HepG2 (cell line): Measurements from ENCODE around the gene CHD9. TPM values are rescaled to one million over a fixed set of nuclear protein-coding genes. Genes with fewer than 3 reads are reported as not detected.

Experiments used
- ARNT ChIP-seq: fragments of 450-650 bp; IDR thresholded peaks from 2 replicates; pipeline ENCODE4 v1.6.1; 2017
- ARNT2 ChIP-seq: sonication (generic); formaldehyde crosslinking; IDR thresholded peaks from 2 replicates; pipeline ENCODE4 v1.8.0; 2022; ENCODE audit warnings: mild to moderate bottlenecking, low read depth, missing genetic modification reagents, moderate library complexity
- CCAR2 ChIP-seq: fragments of 200-400 bp; formaldehyde crosslinking; optimal IDR thresholded peaks from 2 replicates; pipeline ENCODE3; 2018; ENCODE audit warnings: low read depth, mild to moderate bottlenecking, low read length, moderate library complexity
- FOXO1 ChIP-seq: sonication (generic); formaldehyde crosslinking; IDR thresholded peaks from 2 replicates; pipeline ENCODE4 v1.4.0; 2020; ENCODE audit warnings: missing genetic modification reagents
- MED8 ChIP-seq: sonication (generic); formaldehyde crosslinking; IDR thresholded peaks from 2 replicates; pipeline ENCODE4 v1.8.1; 2023; ENCODE audit warnings: mild to moderate bottlenecking, missing genetic modification reagents; ENCODE audit not compliant: insufficient replicate concordance
- MIER2 ChIP-seq: IDR thresholded peaks from 2 replicates; pipeline ENCODE4 v1.6.1; 2016; ENCODE audit warnings: missing biosample characterization, missing genetic modification reagents
- NAIF1 ChIP-seq: sonication (generic); formaldehyde crosslinking; IDR thresholded peaks from 2 replicates; pipeline ENCODE4 v1.5.0; 2020; ENCODE audit warnings: mild to moderate bottlenecking, missing genetic modification reagents, borderline replicate concordance
- RFXAP ChIP-seq: sonication (generic); formaldehyde crosslinking; IDR thresholded peaks from 2 replicates; pipeline ENCODE4 v1.4.0; 2020; ENCODE audit warnings: missing genetic modification reagents, borderline replicate concordance
- SIN3B ChIP-seq: fragments of 150-350 bp; IDR thresholded peaks from 2 replicates; pipeline ENCODE4 v1.6.1; 2014; ENCODE audit warnings: low read length
- SMYD3 ChIP-seq: sonication (generic); formaldehyde crosslinking; IDR thresholded peaks from 2 replicates; pipeline ENCODE4 v1.8.1; 2023; ENCODE audit warnings: mild to moderate bottlenecking, missing genetic modification reagents
- SOX6 ChIP-seq, 2 experiments: fragments of 450-650 bp in 1 of 2; sonication (generic) in 1 of 2; formaldehyde crosslinking in 1 of 2; IDR thresholded peaks; 2 replicates each; pipeline versions ENCODE4 v1.4.0 to v1.6.1; 2017 to 2020; ENCODE audit warnings: antibody characterized with exemption in 1 of 2, mild to moderate bottlenecking in 1 of 2, missing genetic modification reagents in 1 of 2
- SRY ChIP-seq: sonication (generic); formaldehyde crosslinking; IDR thresholded peaks from 2 replicates; pipeline ENCODE4 v1.8.0; 2022; ENCODE audit warnings: mild to moderate bottlenecking, missing genetic modification reagents
- ZMYM4 ChIP-seq: sonication (generic); formaldehyde crosslinking; IDR thresholded peaks from 2 replicates; pipeline ENCODE4 v1.8.1; 2023; ENCODE audit warnings: mild to moderate bottlenecking, missing genetic modification reagents
- ZNF264 ChIP-seq: sonication (generic); formaldehyde crosslinking; IDR thresholded peaks from 2 replicates; pipeline ENCODE4 v1.4.0; 2020; ENCODE audit warnings: missing genetic modification reagents
- ZNF343 ChIP-seq: sonication (generic); formaldehyde crosslinking; IDR thresholded peaks from 2 replicates; pipeline ENCODE4 v1.4.0; 2020; ENCODE audit warnings: mild to moderate bottlenecking, missing genetic modification reagents
- ZNF546 ChIP-seq: sonication (generic); formaldehyde crosslinking; conservative IDR thresholded peaks from 2 replicates; pipeline ENCODE4 v1.8.1; 2023; ENCODE audit warnings: mild to moderate bottlenecking, missing genetic modification reagents
- ZNF878 ChIP-seq: sonication (generic); formaldehyde crosslinking; IDR thresholded peaks from 2 replicates; pipeline ENCODE4 v1.8.1; 2023; ENCODE audit warnings: mild to moderate bottlenecking, missing genetic modification reagents, moderate library complexity
- ZNF883 ChIP-seq: sonication (generic); formaldehyde crosslinking; IDR thresholded peaks from 2 replicates; pipeline ENCODE4 v1.5.1; 2020; ENCODE audit warnings: mild to moderate bottlenecking, missing genetic modification reagents; ENCODE audit errors: not compliant biosample characterization
- ZSCAN29 ChIP-seq: sonication (generic); formaldehyde crosslinking; conservative IDR thresholded peaks from 2 replicates; pipeline ENCODE4 v1.4.0; 2020; ENCODE audit warnings: mild to moderate bottlenecking, missing genetic modification reagents
- polyA plus RNA-seq, 8 experiments: library from polyadenylated mRNA; depleted of rRNA in 3 of 8; stranded (reverse) in 7 of 8; unstranded in 1 of 8; fragments of >200 nt; fragmentation: Illumina TruSeq in 4 of 8; extraction: Trizol in 4 of 8; gene quantifications; 2 replicates each; pipeline versions ENCODE4 v1.2.1 to v1.2.3, GENCODE V29; 2011 to 2016; ENCODE audit warnings: low read depth in 4 of 8, missing spikeins in 1 of 8, mixed read lengths in 1 of 8; ENCODE audit not compliant: insufficient read depth in 1 of 8
- total RNA-seq, 5 experiments: library from RNA; depleted of rRNA; stranded (reverse); fragments of >200 nt; fragmentation: Illumina TruSeq; extraction: Trizol; gene quantifications; 2 replicates each; pipeline ENCODE4 v1.2.3, GENCODE V29; 2016; ENCODE audit warnings: low read depth in 1 of 5
- TF ChIP-seq, protein P1 (sequence below): sonication (generic); formaldehyde crosslinking; IDR thresholded peaks from 2 replicates; pipeline ENCODE4 v1.4.0; 2020; ENCODE audit warnings: missing genetic modification reagents
- TF ChIP-seq, protein P2 (sequence below): IDR thresholded peaks from 2 replicates; pipeline ENCODE4 v1.6.1; 2016; ENCODE audit warnings: low read depth
- TF ChIP-seq, protein P3 (sequence below): sonication (generic); formaldehyde crosslinking; IDR thresholded peaks from 2 replicates; pipeline ENCODE4 v1.8.1; 2023; ENCODE audit warnings: missing genetic modification reagents, inconsistent platforms, borderline replicate concordance

CHD9 gene
- total and polyA plus RNA-seq, 2 of the 13 experiments (the other 11 are each of a cell fraction or from before 2014, with no cell fraction given), result 23.4 to 27.7 TPM

DNA sequence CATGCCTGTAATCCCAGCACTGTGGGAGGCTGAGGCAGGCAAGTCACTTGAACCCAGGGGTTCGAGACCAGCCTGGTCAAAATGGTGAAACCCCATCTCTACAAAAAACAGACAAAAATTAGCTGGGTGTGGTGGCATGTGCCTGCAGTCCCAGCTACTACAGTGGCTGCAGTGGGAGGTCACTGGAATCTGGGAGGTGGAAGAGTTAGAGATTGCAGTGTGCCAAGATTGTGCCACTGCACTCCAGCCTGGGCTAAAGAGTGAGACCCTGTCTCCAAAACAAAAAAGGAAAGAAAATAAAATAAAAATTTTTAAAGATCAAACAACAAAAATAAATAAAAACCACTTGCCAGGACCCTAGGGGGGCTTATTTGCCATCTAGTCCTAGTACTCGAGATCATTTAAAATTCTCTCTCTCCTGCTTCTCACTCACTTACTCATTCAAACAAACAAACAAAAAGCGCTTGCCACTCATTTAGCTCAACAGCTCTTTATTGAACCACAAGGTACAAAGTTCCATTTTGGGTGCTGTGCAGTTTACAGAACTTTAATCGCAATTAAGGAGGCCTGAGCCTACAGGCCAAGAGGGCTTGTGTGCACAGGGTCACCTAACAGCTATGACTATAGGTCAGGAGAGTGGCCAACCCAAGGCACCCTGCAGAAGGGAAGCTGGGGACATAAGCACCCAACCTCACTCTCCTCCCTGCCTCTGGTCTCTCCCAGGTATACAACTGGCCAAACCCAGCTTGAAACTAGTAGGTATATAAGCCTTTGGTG is 6.5 kb upstream of the CHD9 start (continued):
- TF ChIP-seq, protein P1, sequence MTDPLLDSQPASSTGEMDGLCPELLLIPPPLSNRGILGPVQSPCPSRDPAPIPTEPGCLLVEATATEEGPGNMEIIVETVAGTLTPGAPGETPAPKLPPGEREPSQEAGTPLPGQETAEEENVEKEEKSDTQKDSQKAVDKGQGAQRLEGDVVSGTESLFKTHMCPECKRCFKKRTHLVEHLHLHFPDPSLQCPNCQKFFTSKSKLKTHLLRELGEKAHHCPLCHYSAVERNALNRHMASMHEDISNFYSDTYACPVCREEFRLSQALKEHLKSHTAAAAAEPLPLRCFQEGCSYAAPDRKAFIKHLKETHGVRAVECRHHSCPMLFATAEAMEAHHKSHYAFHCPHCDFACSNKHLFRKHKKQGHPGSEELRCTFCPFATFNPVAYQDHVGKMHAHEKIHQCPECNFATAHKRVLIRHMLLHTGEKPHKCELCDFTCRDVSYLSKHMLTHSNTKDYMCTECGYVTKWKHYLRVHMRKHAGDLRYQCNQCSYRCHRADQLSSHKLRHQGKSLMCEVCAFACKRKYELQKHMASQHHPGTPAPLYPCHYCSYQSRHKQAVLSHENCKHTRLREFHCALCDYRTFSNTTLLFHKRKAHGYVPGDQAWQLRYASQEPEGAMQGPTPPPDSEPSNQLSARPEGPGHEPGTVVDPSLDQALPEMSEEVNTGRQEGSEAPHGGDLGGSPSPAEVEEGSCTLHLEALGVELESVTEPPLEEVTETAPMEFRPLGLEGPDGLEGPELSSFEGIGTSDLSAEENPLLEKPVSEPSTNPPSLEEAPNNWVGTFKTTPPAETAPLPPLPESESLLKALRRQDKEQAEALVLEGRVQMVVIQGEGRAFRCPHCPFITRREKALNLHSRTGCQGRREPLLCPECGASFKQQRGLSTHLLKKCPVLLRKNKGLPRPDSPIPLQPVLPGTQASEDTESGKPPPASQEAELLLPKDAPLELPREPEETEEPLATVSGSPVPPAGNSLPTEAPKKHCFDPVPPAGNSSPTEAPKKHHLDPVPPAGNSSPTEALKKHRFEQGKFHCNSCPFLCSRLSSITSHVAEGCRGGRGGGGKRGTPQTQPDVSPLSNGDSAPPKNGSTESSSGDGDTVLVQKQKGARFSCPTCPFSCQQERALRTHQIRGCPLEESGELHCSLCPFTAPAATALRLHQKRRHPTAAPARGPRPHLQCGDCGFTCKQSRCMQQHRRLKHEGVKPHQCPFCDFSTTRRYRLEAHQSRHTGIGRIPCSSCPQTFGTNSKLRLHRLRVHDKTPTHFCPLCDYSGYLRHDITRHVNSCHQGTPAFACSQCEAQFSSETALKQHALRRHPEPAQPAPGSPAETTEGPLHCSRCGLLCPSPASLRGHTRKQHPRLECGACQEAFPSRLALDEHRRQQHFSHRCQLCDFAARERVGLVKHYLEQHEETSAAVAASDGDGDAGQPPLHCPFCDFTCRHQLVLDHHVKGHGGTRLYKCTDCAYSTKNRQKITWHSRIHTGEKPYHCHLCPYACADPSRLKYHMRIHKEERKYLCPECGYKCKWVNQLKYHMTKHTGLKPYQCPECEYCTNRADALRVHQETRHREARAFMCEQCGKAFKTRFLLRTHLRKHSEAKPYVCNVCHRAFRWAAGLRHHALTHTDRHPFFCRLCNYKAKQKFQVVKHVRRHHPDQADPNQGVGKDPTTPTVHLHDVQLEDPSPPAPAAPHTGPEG (CRISPR knock-in tag), result no peak
- TF ChIP-seq, protein P2, sequence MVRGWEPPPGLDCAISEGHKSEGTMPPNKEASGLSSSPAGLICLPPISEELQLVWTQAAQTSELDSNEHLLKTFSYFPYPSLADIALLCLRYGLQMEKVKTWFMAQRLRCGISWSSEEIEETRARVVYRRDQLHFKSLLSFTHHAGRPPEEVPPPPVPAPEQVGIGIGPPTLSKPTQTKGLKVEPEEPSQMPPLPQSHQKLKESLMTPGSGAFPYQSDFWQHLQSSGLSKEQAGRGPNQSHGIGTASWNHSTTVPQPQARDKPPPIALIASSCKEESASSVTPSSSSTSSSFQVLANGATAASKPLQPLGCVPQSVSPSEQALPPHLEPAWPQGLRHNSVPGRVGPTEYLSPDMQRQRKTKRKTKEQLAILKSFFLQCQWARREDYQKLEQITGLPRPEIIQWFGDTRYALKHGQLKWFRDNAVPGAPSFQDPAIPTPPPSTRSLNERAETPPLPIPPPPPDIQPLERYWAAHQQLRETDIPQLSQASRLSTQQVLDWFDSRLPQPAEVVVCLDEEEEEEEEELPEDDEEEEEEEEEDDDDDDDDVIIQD, result peak; percentile 32; the same call in 1 of the 2 replicates
- TF ChIP-seq NAIF1, result no peak
- peak; percentile 55; the same call in 1 of the 2 replicates for TF ChIP-seq ZNF343
- TF ChIP-seq ZMYM4 (CRISPR knock-in tag), result peak; percentile 44
- TF ChIP-seq SOX6 (IDR thresholded peaks at IDR 0.05), result no peak
- peak; percentile 76 for TF ChIP-seq SOX6 (CRISPR knock-in tag; IDR thresholded peaks at IDR 0.05)
- TF ChIP-seq RFXAP, result no peak
- TF ChIP-seq ZNF883 (CRISPR knock-in tag), result no peak
- TF ChIP-seq ZSCAN29, result peak; percentile 49; the same call in 1 of the 2 replicates
- TF ChIP-seq CCAR2, result no peak
- TF ChIP-seq SRY (CRISPR knock-in tag), result no peak
- no peak for TF ChIP-seq SMYD3 (CRISPR knock-in tag)
- TF ChIP-seq, protein P3, sequence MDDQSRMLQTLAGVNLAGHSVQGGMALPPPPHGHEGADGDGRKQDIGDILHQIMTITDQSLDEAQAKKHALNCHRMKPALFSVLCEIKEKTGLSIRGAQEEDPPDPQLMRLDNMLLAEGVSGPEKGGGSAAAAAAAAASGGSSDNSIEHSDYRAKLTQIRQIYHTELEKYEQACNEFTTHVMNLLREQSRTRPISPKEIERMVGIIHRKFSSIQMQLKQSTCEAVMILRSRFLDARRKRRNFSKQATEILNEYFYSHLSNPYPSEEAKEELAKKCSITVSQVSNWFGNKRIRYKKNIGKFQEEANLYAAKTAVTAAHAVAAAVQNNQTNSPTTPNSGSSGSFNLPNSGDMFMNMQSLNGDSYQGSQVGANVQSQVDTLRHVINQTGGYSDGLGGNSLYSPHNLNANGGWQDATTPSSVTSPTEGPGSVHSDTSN, result no peak
- no peak for TF ChIP-seq ARNT
- TF ChIP-seq FOXO1 (CRISPR knock-in tag), result peak; percentile 76; the same call in 1 of the 2 replicates
- no peak for TF ChIP-seq ZNF546 (CRISPR knock-in tag)
- no peak for TF ChIP-seq ARNT2 (CRISPR knock-in tag)
- no peak for TF ChIP-seq MED8
- TF ChIP-seq ZNF264 (CRISPR knock-in tag), result peak; percentile 78; the same call in 1 of the 2 replicates
- TF ChIP-seq SIN3B, result no peak
- TF ChIP-seq ZNF878, result no peak
- TF ChIP-seq MIER2, result no peak
